Neural crest cell (in vitro differentiated cells): ENCODE results near the gene HIP1R. TPM values are rescaled to one million over a fixed set of nuclear protein-coding genes. Genes with fewer than 3 reads are reported as not detected.

Source experiments
- DNase-seq: peaks from one replicate; pipeline ENCODE4 v3.0.0; 2021; ENCODE audit warnings: low read depth, mixed read lengths, low spot score
- H3K27ac Mint-ChIP-seq: one replicate; pipeline ENCODE4 v1.8.0; 2021; ENCODE audit warnings: mild to moderate bottlenecking, mixed read lengths; ENCODE audit not compliant: unreplicated experiment
- H3K27me3 Mint-ChIP-seq: 2 replicates; pipeline ENCODE4 v1.8.0; 2021; ENCODE audit warnings: low read depth, mild to moderate bottlenecking, mixed read lengths
- H3K36me3 Mint-ChIP-seq: 2 replicates; pipeline ENCODE4 v1.8.0; 2021; ENCODE audit warnings: low read depth, mild to moderate bottlenecking, mixed read lengths
- H3K4me1 Mint-ChIP-seq: 2 replicates; pipeline ENCODE4 v1.8.0; 2021; ENCODE audit warnings: mixed read lengths
- H3K4me3 Mint-ChIP-seq: one replicate; pipeline ENCODE4 v1.8.0; 2021; ENCODE audit warnings: mild to moderate bottlenecking, mixed read lengths
- H3K9me3 Mint-ChIP-seq: 2 replicates; pipeline ENCODE4 v1.8.0; 2021; ENCODE audit warnings: mixed read lengths
- CTCF ChIP-seq: fragments of 200-600 bp; sonication (generic); conservative IDR thresholded peaks from 2 replicates; pipeline ENCODE4 v1.5.0; 2021; ENCODE audit warnings: antibody characterized with exemption, mild to moderate bottlenecking
- total RNA-seq: library from RNA; stranded (reverse); gene quantifications from 2 replicates; pipeline ENCODE4 v1.2.1, GENCODE V29; 2021

Gene HIP1R
- total RNA-seq, 1 donor from 2014 or later: 23.2 TPM

- Mint-ChIP-seq H3K36me3 (no peaks in the 10 kb centered on the region), H3K4me3 (peak overlapping the region; percentile 98), H3K27me3 (no peaks in the 10 kb centered on the region), H3K4me1 (peaks cover 79% of the 10 kb centered on the region), H3K27ac (no peak overlapping the region), H3K9me3 (no peaks in the 10 kb centered on the region)
- no peak for DNase-seq
- TF ChIP-seq CTCF: no peak
These were observed 58.2 kb downstream of the HIP1R start for GRCh38 chr12:122893208-122894153.

GRCh38 chr12:122894193-122895121 lies 59.2 kb downstream of the HIP1R start:
- H3K9me3 Mint-ChIP-seq: no peaks in the 10 kb centered on the region
- peaks cover 80% of the 10 kb centered on the region for H3K4me1 Mint-ChIP-seq
- H3K27ac Mint-ChIP-seq: peak overlapping the region; percentile 98
- peak overlapping the region; percentile 98 for H3K4me3 Mint-ChIP-seq
- no peak for TF ChIP-seq CTCF
- H3K36me3 Mint-ChIP-seq: no peaks in the 10 kb centered on the region
- H3K27me3 Mint-ChIP-seq: no peaks in the 10 kb centered on the region
- DNase-seq: no peak

GRCh38 chr12:122895320-122895703 lies 60.1 kb downstream of the HIP1R start:
- no peak for TF ChIP-seq CTCF
- Mint-ChIP-seq H3K27ac (peak overlapping the region; percentile 98), H3K4me3 (peak overlapping the region; percentile 98), H3K9me3 (no peaks in the 10 kb centered on the region), H3K27me3 (no peaks in the 10 kb centered on the region), H3K36me3 (no peaks in the 10 kb centered on the region), H3K4me1 (peaks cover 76% of the 10 kb centered on the region)
- no peak for DNase-seq

- no peaks in the 10 kb centered on the region for H3K36me3 Mint-ChIP-seq
- peak within 1 kb of the TSS; percentile 98 for H3K4me3 Mint-ChIP-seq
- peaks cover 71% of the 10 kb centered on the region for H3K4me1 Mint-ChIP-seq
- peak; percentile 78 for DNase-seq
- H3K27ac Mint-ChIP-seq: peak within 1 kb of the TSS; percentile 98
- no peaks in the 10 kb centered on the region for H3K27me3 Mint-ChIP-seq
- TF ChIP-seq CTCF: no peak
- no peaks in the 10 kb centered on the region for H3K9me3 Mint-ChIP-seq
These were observed 60.7 kb downstream of the HIP1R start, which contains the start of gene VPS37B for GRCh38 chr12:122895704-122896636. Gene VPS37B, minus strand, starts transcription at chr12:122896124. Its CDS starts 62 bp downstream, at chr12:122896062.
